ENCODE measurements around the gene RAPGEF5.

RAPGEF5 gene

GRCh38 chr7:22111661-22112060, 245.3 kb downstream of the RAPGEF5 start:
- DNase-seq (ENCODE audit: low read depth in 2 of 2), result no peak
- no peak for TF ChIP-seq CTCF (IDR thresholded peaks at IDR 0.05; ENCODE audit: low read depth, low read length)
- H3K4me3 ChIP-seq (replicated peaks in 1 of 2; ENCODE audit: low read depth in 2 of 2, low read length in 2 of 2), result no peak overlapping the region

- no peak overlapping the region for H3K4me3 ChIP-seq (replicated peaks in 1 of 2; ENCODE audit: low read depth in 2 of 2, low read length in 2 of 2)
- no peak for TF ChIP-seq CTCF (IDR thresholded peaks at IDR 0.05; ENCODE audit: low read depth, low read length)
- no peak for DNase-seq (ENCODE audit: low read depth in 2 of 2)
These were observed 246.1 kb downstream of the RAPGEF5 start for GRCh38 chr7:22110881-22111280.

GRCh38 chr7:22110227-22110839, 246.6 kb downstream of the RAPGEF5 start:
- H3K4me3 ChIP-seq (replicated peaks in 1 of 2; ENCODE audit: low read depth in 2 of 2, low read length in 2 of 2), result no peak overlapping the region
- peak; percentile 72 for TF ChIP-seq CTCF (IDR thresholded peaks at IDR 0.05; ENCODE audit: low read depth, low read length)
- peak; percentile 89 to 91 for DNase-seq (ENCODE audit: low read depth in 2 of 2)

- H3K4me3 ChIP-seq (replicated peaks in 1 of 2; ENCODE audit: low read depth in 2 of 2, low read length in 2 of 2), result no peak overlapping the region
- TF ChIP-seq CTCF (IDR thresholded peaks at IDR 0.05; ENCODE audit: low read depth, low read length), result peak; percentile 59
- peak; percentile 42 to 63 for DNase-seq (ENCODE audit: low read depth in 2 of 2)
These were observed 247.2 kb downstream of the RAPGEF5 start for GRCh38 chr7:22109761-22110160.

GRCh38 chr7:22108151-22108845, 248.7 kb downstream of the RAPGEF5 start:
- no peak for TF ChIP-seq CTCF (IDR thresholded peaks at IDR 0.05; ENCODE audit: low read depth, low read length)
- DNase-seq (ENCODE audit: low read depth in 2 of 2), result no peak
- no peak overlapping the region for H3K4me3 ChIP-seq (replicated peaks in 1 of 2; ENCODE audit: low read depth in 2 of 2, low read length in 2 of 2)

GRCh38 chr7:22105550-22105949, 251.4 kb downstream of the RAPGEF5 start:
- TF ChIP-seq CTCF (IDR thresholded peaks at IDR 0.05; ENCODE audit: low read depth, low read length), result no peak
- H3K4me3 ChIP-seq (replicated peaks in 1 of 2; ENCODE audit: low read depth in 2 of 2, low read length in 2 of 2), result no peak overlapping the region
- no peak for DNase-seq (ENCODE audit: low read depth in 2 of 2)
